HL-60 (cell line): ENCODE measurements around the gene LRFN2.

Experiments
- DNase-seq, 2 experiments: peaks; one replicate each; pipeline ENCODE4 v3.0.0-alpha.2; 2010 to 2020; ENCODE audit warnings: low read depth in 1 of 2, low spot score in 1 of 2
- H3K27ac ChIP-seq: fragments of 250-450 bp; sonication (Bioruptor Pico); replicated peaks from 2 replicates; pipeline ENCODE4 v1.5.1; 2020; ENCODE audit warnings: mild to moderate bottlenecking, moderate library complexity
- H3K27me3 ChIP-seq: fragments of 250-450 bp; sonication (Bioruptor Pico); 2 replicates; pipeline ENCODE4 v1.5.1; 2021; ENCODE audit warnings: mild to moderate bottlenecking, moderate library complexity; ENCODE audit not compliant: insufficient read depth, poor library complexity, severe bottlenecking
- H3K4me3 ChIP-seq: replicated peaks from 2 replicates; pipeline ENCODE4 v1.5.1; 2011; ENCODE audit warnings: mild to moderate bottlenecking, control low read depth, low read length; ENCODE audit not compliant: insufficient read depth
- CTCF ChIP-seq: IDR thresholded peaks from one replicate; pipeline ENCODE4 v1.5.1; 2011; ENCODE audit warnings: low read length, control low read depth, inconsistent platforms; ENCODE audit not compliant: insufficient read depth
- GABPA ChIP-seq: IDR thresholded peaks from 2 replicates; pipeline ENCODE4 v1.6.1; 2012; ENCODE audit warnings: low read depth
- POLR2AphosphoS5 ChIP-seq: IDR thresholded peaks from 2 replicates; pipeline ENCODE4 v1.6.1; 2012; ENCODE audit warnings: low read depth
- REST ChIP-seq: IDR thresholded peaks from 2 replicates; pipeline ENCODE4 v1.6.1; 2012; ENCODE audit warnings: low read depth; ENCODE audit not compliant: insufficient replicate concordance
- SPI1 ChIP-seq: IDR thresholded peaks from 2 replicates; pipeline ENCODE4 v1.6.1; 2012; ENCODE audit warnings: low read depth, mild to moderate bottlenecking, borderline replicate concordance

Gene LRFN2

GRCh38 chr6:40442591-40442990 lies 144.6 kb downstream of the LRFN2 start:
- no peak overlapping the region for H3K4me3 ChIP-seq
- TF ChIP-seq POLR2AphosphoS5 (no peak), GABPA (no peak), SPI1 (no peak), CTCF (no peak), REST (no peak)
- H3K27me3 ChIP-seq: peaks cover 6% of the 10 kb centered on the region
- DNase-seq: no peak
- no peak overlapping the region for H3K27ac ChIP-seq

- H3K4me3 ChIP-seq: no peak overlapping the region
- no peak for DNase-seq
- TF ChIP-seq CTCF (no peak), SPI1 (no peak), POLR2AphosphoS5 (no peak), REST (no peak), GABPA (no peak)
- peaks cover 6% of the 10 kb centered on the region for H3K27me3 ChIP-seq
- no peak overlapping the region for H3K27ac ChIP-seq
Observed at GRCh38 chr6:40441150-40441549, 146.0 kb downstream of the LRFN2 start.

GRCh38 chr6:40440053-40440452 lies 147.1 kb downstream of the LRFN2 start:
- TF ChIP-seq SPI1: peak; percentile 61; the same call in 1 of the 2 replicates
- TF ChIP-seq CTCF: no peak
- no peak for TF ChIP-seq POLR2AphosphoS5
- no peak for TF ChIP-seq GABPA
- H3K27ac ChIP-seq: no peak overlapping the region

GRCh38 chr6:40439026-40439800 lies 148.0 kb downstream of the LRFN2 start:
- Histone ChIP-seq H3K4me3 (no peak overlapping the region), H3K27ac (no peak overlapping the region), H3K27me3 (peaks cover 3% of the 10 kb centered on the region)
- DNase-seq: no peak
- TF ChIP-seq POLR2AphosphoS5: no peak

More at GRCh38 chr6:40440053-40440452, 147.1 kb downstream of the LRFN2 start:
- peaks cover 6% of the 10 kb centered on the region for H3K27me3 ChIP-seq
- no peak overlapping the region for H3K4me3 ChIP-seq
- peak in 1 of 2 experiments; percentile 3 for DNase-seq
